HG02852 (cell line): ENCODE results near the gene SPG7.

Experiments
- ATAC-seq: cut with Tn5 transposase; IDR thresholded peaks from one replicate; pipeline ENCODE4 v1.9.1; 2021; ENCODE audit warnings: mild to moderate bottlenecking, moderate library complexity; ENCODE audit not compliant: unreplicated experiment

SPG7 gene

GRCh38 chr16:89510526-89510925, 2.3 kb downstream of the SPG7 start:
- ATAC-seq, result no peak

- ATAC-seq, result no peak
Measured at GRCh38 chr16:89511374-89511773, 3.2 kb downstream of the SPG7 start.

GRCh38 chr16:89512453-89512852, 4.2 kb downstream of the SPG7 start:
- ATAC-seq, result no peak

GRCh38 chr16:89517128-89517527, 8.9 kb downstream of the SPG7 start:
- ATAC-seq, result no peak

- no peak for ATAC-seq
Measured at GRCh38 chr16:89519881-89520280, 11.7 kb downstream of the SPG7 start.

GRCh38 chr16:89522287-89522686, 14.1 kb downstream of the SPG7 start:
- no peak for ATAC-seq

- ATAC-seq, result no peak
Measured at GRCh38 chr16:89523680-89524344, 15.6 kb downstream of the SPG7 start.

GRCh38 chr16:89525146-89525913, 17.1 kb downstream of the SPG7 start:
- no peak for ATAC-seq

GRCh38 chr16:89529097-89529496, 20.9 kb downstream of the SPG7 start:
- ATAC-seq, result no peak

- ATAC-seq, result no peak
Measured at GRCh38 chr16:89530401-89531381, 22.5 kb downstream of the SPG7 start.

GRCh38 chr16:89531821-89532526, 23.8 kb downstream of the SPG7 start:
- ATAC-seq, result no peak

- no peak for ATAC-seq
Measured at GRCh38 chr16:89534252-89534756, 26.1 kb downstream of the SPG7 start.

- no peak for ATAC-seq
Measured at GRCh38 chr16:89536371-89536770, 28.2 kb downstream of the SPG7 start.

GRCh38 chr16:89536886-89537548, 28.8 kb downstream of the SPG7 start:
- no peak for ATAC-seq

GRCh38 chr16:89537549-89537925, 29.3 kb downstream of the SPG7 start:
- no peak for ATAC-seq

- no peak for ATAC-seq
Measured at GRCh38 chr16:89538286-89538685, 30.1 kb downstream of the SPG7 start.

- no peak for ATAC-seq
Measured at GRCh38 chr16:89540557-89540956, 32.4 kb downstream of the SPG7 start.

GRCh38 chr16:89541792-89542191, 33.6 kb downstream of the SPG7 start:
- no peak for ATAC-seq

- no peak for ATAC-seq
Measured at GRCh38 chr16:89544113-89544512, 35.9 kb downstream of the SPG7 start.

GRCh38 chr16:89544713-89545043, 36.5 kb downstream of the SPG7 start:
- ATAC-seq, result no peak
